IMR-90 (cell line): ENCODE results near the gene EAF1. TPM values are rescaled to one million over a fixed set of nuclear protein-coding genes. Genes with fewer than 3 reads are reported as not detected.

ENCODE experiments used
- ATAC-seq: fragments of 200-7000 bp; cut with Tn5 transposase; 2 replicates; pipeline ENCODE4 v1.9.1; 2020; ENCODE audit warnings: low read depth, mild to moderate bottlenecking, moderate library complexity
- BruUV-seq: library from RNA; stranded (reverse); fragments of 400-500 nt; replicated peaks from 2 replicates; lab custom pipeline; 2021; lab: Mats Ljungman, UMichigan
- CTCF ChIA-PET: fragments of 300-600 bp; formaldehyde crosslinking; extraction: SDS; loops from one replicate; lab custom pipeline; 2021; ENCODE audit warnings: antibody characterized with exemption; lab: Yijun Ruan, JAX
- POLR2A ChIA-PET: fragments of 300-600 bp; sonication (Branson Sonifier 250); formaldehyde crosslinking; loops from one replicate; lab custom pipeline; 2022; ENCODE audit warnings: antibody characterized with exemption; ENCODE audit not compliant: unreplicated experiment; lab: Charles Lee
- DNase-seq: peaks from one replicate; pipeline ENCODE4 v3.0.0; 2013
- H2AFZ ChIP-seq: replicated peaks from 2 replicates; pipeline ENCODE3; 2013; ENCODE audit warnings: low read length, mild to moderate bottlenecking; ENCODE audit not compliant: poor library complexity
- H2AK5ac ChIP-seq: 2 replicates; pipeline ENCODE4 v1.6.1; 2013; ENCODE audit warnings: low read depth, low read length, inconsistent platforms
- H2AK9ac ChIP-seq: replicated peaks from 2 replicates; pipeline ENCODE3; 2013; ENCODE audit warnings: mild to moderate bottlenecking, low read depth, low read length, moderate library complexity; ENCODE audit not compliant: poor library complexity
- H2BK120ac ChIP-seq: 2 replicates; pipeline ENCODE4 v1.6.1; 2013; ENCODE audit warnings: low read depth, low read length, inconsistent platforms
- H2BK15ac ChIP-seq: 3 replicates; pipeline ENCODE4 v1.6.1; 2013; ENCODE audit warnings: low read depth, low read length, inconsistent platforms
- H2BK20ac ChIP-seq: 2 replicates; pipeline ENCODE4 v1.6.1; 2013; ENCODE audit warnings: low read depth, mild to moderate bottlenecking, inconsistent platforms, low read length, moderate library complexity
- H2BK5ac ChIP-seq: 2 replicates; pipeline ENCODE4 v1.6.1; 2013; ENCODE audit warnings: mild to moderate bottlenecking, low read depth, low read length, inconsistent platforms; ENCODE audit not compliant: poor library complexity, severe bottlenecking
- H3K14ac ChIP-seq: replicated peaks from 2 replicates; pipeline ENCODE4 v1.6.1; 2013; ENCODE audit warnings: low read depth, low read length, inconsistent platforms
- H3K18ac ChIP-seq: 2 replicates; pipeline ENCODE4 v1.6.1; 2013; ENCODE audit warnings: low read depth, low read length, control low read depth
- H3K23ac ChIP-seq: 2 replicates; pipeline ENCODE4 v1.6.1; 2013; ENCODE audit warnings: low read depth, low read length, inconsistent platforms
- H3K27ac ChIP-seq: 2 replicates; pipeline ENCODE4 v1.5.1; 2013; ENCODE audit warnings: mild to moderate bottlenecking, control low read depth, low read length; ENCODE audit not compliant: insufficient read depth
- H3K27me3 ChIP-seq: 2 replicates; pipeline ENCODE4 v1.6.1; 2013; ENCODE audit warnings: low read length; ENCODE audit not compliant: control insufficient read depth, insufficient read depth
- H3K36me3 ChIP-seq: 2 replicates; pipeline ENCODE4 v1.6.1; 2013; ENCODE audit warnings: low read length, mixed read lengths; ENCODE audit not compliant: control insufficient read depth, insufficient read depth
- H3K4ac ChIP-seq: 2 replicates; pipeline ENCODE4 v1.6.1; 2013; ENCODE audit warnings: low read depth, low read length, inconsistent platforms
- H3K4me1 ChIP-seq: 2 replicates; pipeline ENCODE4 v1.6.1; 2013; ENCODE audit warnings: low read length, mixed read lengths; ENCODE audit not compliant: control insufficient read depth, insufficient read depth
- H3K4me2 ChIP-seq: 2 replicates; pipeline ENCODE4 v1.6.1; 2013; ENCODE audit warnings: low read depth, mild to moderate bottlenecking, control low read depth, low read length, moderate library complexity
- H3K4me3 ChIP-seq: 2 replicates; pipeline ENCODE4 v1.5.1; 2013; ENCODE audit warnings: low read depth, mild to moderate bottlenecking, control low read depth, low read length, moderate library complexity; ENCODE audit not compliant: insufficient read depth
- H3K56ac ChIP-seq: 2 replicates; pipeline ENCODE4 v1.6.1; 2013; ENCODE audit warnings: low read length, inconsistent platforms; ENCODE audit not compliant: insufficient read depth; ENCODE audit errors: extremely low read depth
- H3K79me1 ChIP-seq, 2 experiments: 2 replicates each; pipeline ENCODE4 v1.6.1; 2013; ENCODE audit warnings: low read length in 2 of 2, inconsistent platforms in 1 of 2, low read depth in 1 of 2
- H3K9ac ChIP-seq: 2 replicates; pipeline ENCODE4 v1.6.1; 2013; ENCODE audit warnings: low read depth, low read length, control low read depth
- H3K9me1 ChIP-seq: 2 replicates; pipeline ENCODE4 v1.6.1; 2013; ENCODE audit warnings: low read length, inconsistent platforms; ENCODE audit not compliant: insufficient read depth
- H3K9me3 ChIP-seq: 2 replicates; pipeline ENCODE4 v1.6.1; 2013; ENCODE audit warnings: low read length; ENCODE audit not compliant: control insufficient read depth, insufficient read depth
- H4K20me1 ChIP-seq: 2 replicates; pipeline ENCODE4 v1.6.1; 2013; ENCODE audit warnings: low read length, inconsistent platforms; ENCODE audit not compliant: insufficient read depth
- H4K5ac ChIP-seq: 2 replicates; pipeline ENCODE4 v1.6.1; 2013; ENCODE audit warnings: mild to moderate bottlenecking, low read depth, low read length, control low read depth
- H4K8ac ChIP-seq, 2 experiments: 2 replicates each; pipeline ENCODE4 v1.6.1; 2013; ENCODE audit warnings: low read depth in 2 of 2, low read length in 2 of 2, control low read depth in 1 of 2, inconsistent platforms in 1 of 2
- H4K91ac ChIP-seq: 2 replicates; pipeline ENCODE4 v1.6.1; 2013; ENCODE audit warnings: low read depth, low read length, inconsistent platforms; ENCODE audit not compliant: insufficient read depth
- BHLHE40 ChIP-seq: fragments of 150-350 bp; IDR thresholded peaks from 2 replicates; pipeline ENCODE4 v1.6.1; 2016; ENCODE audit warnings: mild to moderate bottlenecking, low read depth, low read length
- CEBPB ChIP-seq: IDR thresholded peaks from 2 replicates; pipeline ENCODE4 v1.6.1; 2012; ENCODE audit warnings: low read depth, low read length, improper control_type of control experiment
- CHD1 ChIP-seq: IDR thresholded peaks from 2 replicates; pipeline ENCODE4 v1.6.1; 2012; ENCODE audit warnings: low read depth, low read length, improper control_type of control experiment
- CTCF ChIP-seq: conservative IDR thresholded peaks from 2 replicates; pipeline ENCODE4 v1.5.1; 2012; ENCODE audit warnings: mild to moderate bottlenecking, low read depth, low read length, improper control_type of control experiment
- ELK1 ChIP-seq: fragments of 150-350 bp; IDR thresholded peaks from 2 replicates; pipeline ENCODE4 v1.6.1; 2016; ENCODE audit warnings: low read depth, mild to moderate bottlenecking, low read length, moderate library complexity, borderline replicate concordance
- FOS ChIP-seq: fragments of 150-350 bp; IDR thresholded peaks from 2 replicates; pipeline ENCODE4 v1.6.1; 2016; ENCODE audit warnings: low read depth, low read length
- MAFK ChIP-seq: IDR thresholded peaks from 2 replicates; pipeline ENCODE4 v1.6.1; 2012; ENCODE audit warnings: low read depth, low read length, improper control_type of control experiment
- MAZ ChIP-seq: IDR thresholded peaks from 2 replicates; pipeline ENCODE4 v1.6.1; 2012; ENCODE audit warnings: low read depth, mild to moderate bottlenecking, low read length, improper control_type of control experiment, moderate library complexity, borderline replicate concordance
- MXI1 ChIP-seq: IDR thresholded peaks from 2 replicates; pipeline ENCODE4 v1.6.1; 2012; ENCODE audit warnings: low read depth, mild to moderate bottlenecking, low read length, moderate library complexity, borderline replicate concordance
- NFE2L2 ChIP-seq: fragments of 150-350 bp; IDR thresholded peaks from 2 replicates; pipeline ENCODE4 v1.6.1; 2016; ENCODE audit warnings: low read depth, mild to moderate bottlenecking, low read length
- POLR2A ChIP-seq: IDR thresholded peaks from 2 replicates; pipeline ENCODE4 v1.6.1; 2012; ENCODE audit warnings: mild to moderate bottlenecking, low read depth, low read length
- RAD21 ChIP-seq: IDR thresholded peaks from 2 replicates; pipeline ENCODE4 v1.6.1; 2012; ENCODE audit warnings: low read length, improper control_type of control experiment
- RCOR1 ChIP-seq: IDR thresholded peaks from 2 replicates; pipeline ENCODE4 v1.6.1; 2012; ENCODE audit warnings: mild to moderate bottlenecking, low read length, improper control_type of control experiment; ENCODE audit not compliant: insufficient replicate concordance
- RFX5 ChIP-seq: IDR thresholded peaks from 2 replicates; pipeline ENCODE4 v1.8.0; 2012; ENCODE audit warnings: low read depth, mild to moderate bottlenecking, low read length, moderate library complexity
- SMC3 ChIP-seq: fragments of 150-350 bp; IDR thresholded peaks from 2 replicates; pipeline ENCODE4 v1.6.1; 2016; ENCODE audit warnings: low read depth, mild to moderate bottlenecking, antibody characterized with exemption, low read length, moderate library complexity
- USF2 ChIP-seq: fragments of 150-350 bp; IDR thresholded peaks from 2 replicates; pipeline ENCODE4 v1.6.1; 2017; ENCODE audit warnings: mild to moderate bottlenecking, antibody characterized with exemption, low read length, low read depth
- WGBS, 2 experiments: methylation state at CpG; one replicate each; pipeline versions ENCODE4 v1.1.5 to v1.1.7; 2013; ENCODE audit warnings: missing lambda C conversion rate in 2 of 2; ENCODE audit not compliant: insufficient read length in 1 of 2; ENCODE audit errors: extremely low coverage in 2 of 2; 5-methylcytosine and 5-hydroxymethylcytosine counted together
- dilution Hi-C: fragments of 300-500 bp; cut with HindIII; formaldehyde crosslinking; loops from one replicate; pipeline ENCODE4 v1.14.3; 2018; ENCODE audit warnings: low sequenced_read_pairs; ENCODE audit not compliant: unreplicated experiment
- in situ Hi-C: fragments of 300-500 bp; cut with MboI; formaldehyde crosslinking; loops from 3 replicates; pipeline ENCODE4 v1.14.3; 2019; ENCODE audit warnings: low sequenced_read_pairs, inconsistent platforms, mixed read lengths
- intact Hi-C: fragments of 100-400 bp; cut with micrococcal nuclease; formaldehyde crosslinking; loops from 2 replicates; pipeline ENCODE4 v1.10.0; 2022
- polyA plus RNA-seq, 3 experiments: library from polyadenylated mRNA; depleted of rRNA; stranded (reverse); fragments of >200 nt; gene quantifications; 2 replicates each; pipeline ENCODE4 v1.2.3, GENCODE V29; 2012; ENCODE audit warnings: low replicate concordance in 1 of 3
- total RNA-seq: library from RNA; depleted of rRNA; stranded (reverse); fragments of >200 nt; gene quantifications from 2 replicates; pipeline ENCODE4 v1.2.3, GENCODE V29; 2012

The EAF1 gene
- total and polyA plus RNA-seq, 2 of the 4 experiments (the other 2 are of a cell fraction) = 7.0 to 21.3 TPM

GRCh38 chr3:15462451-15462850, 35.1 kb downstream of the EAF1 start:
- Histone ChIP-seq H3K23ac (no peak overlapping the region), H2AFZ (no peak overlapping the region), H3K4ac (no peak overlapping the region), H3K4me3 (no peak overlapping the region), H3K36me3 (no peaks in the 10 kb centered on the region), H3K9me3 (peaks cover 2% of the 10 kb centered on the region; the same call in 1 of the 2 replicates), H3K18ac (no peak overlapping the region), H2BK5ac (no peak overlapping the region), H3K4me1 (no peaks in the 10 kb centered on the region), H3K56ac (no peak overlapping the region), H2AK9ac (no peak overlapping the region), H3K79me1 (no peaks in the 10 kb centered on the region), H4K91ac (no peak overlapping the region), H2AK5ac (no peak overlapping the region), H3K27ac (no peak overlapping the region), H4K8ac (no peak overlapping the region), H2BK120ac (no peak overlapping the region), H4K5ac (no peak overlapping the region), H3K14ac (no peak overlapping the region), H2BK15ac (no peak overlapping the region), H4K20me1 (no peaks in the 10 kb centered on the region), H2BK20ac (no peak overlapping the region), H3K9ac (no peak overlapping the region), H3K9me1 (no peaks in the 10 kb centered on the region), H3K4me2 (no peak overlapping the region), H3K27me3 (no peaks in the 10 kb centered on the region)
- ChIA-PET CTCF (interaction anchor here (1.2 kb wide), 1 partner anchor 9 kb away, joined by 4 read pairs; no protein-coding TSS in a partner anchor), POLR2A (no interaction called here)
- in situ Hi-C loops = no loop called here
- ATAC-seq = no peak
- TF ChIP-seq RFX5 (no peak), CEBPB (no peak), RAD21 (no peak), BHLHE40 (no peak), RCOR1 (no peak), ELK1 (no peak), FOS (no peak), MAFK (no peak), NFE2L2 (no peak), SMC3 (no peak), MXI1 (no peak), CHD1 (no peak), CTCF (no peak), USF2 (no peak), MAZ (no peak), POLR2A (no peak)
- dilution Hi-C loops = no loop called here
- no peak for DNase-seq
- intact Hi-C loops = no loop called here
- WGBS, 2 experiments = no CpG with 5 or more reads among the region's 5 CpGs
- no TSS peak for BruUV-seq
